ENCODE results near the gene FPR3.

FPR3 gene

DNA sequence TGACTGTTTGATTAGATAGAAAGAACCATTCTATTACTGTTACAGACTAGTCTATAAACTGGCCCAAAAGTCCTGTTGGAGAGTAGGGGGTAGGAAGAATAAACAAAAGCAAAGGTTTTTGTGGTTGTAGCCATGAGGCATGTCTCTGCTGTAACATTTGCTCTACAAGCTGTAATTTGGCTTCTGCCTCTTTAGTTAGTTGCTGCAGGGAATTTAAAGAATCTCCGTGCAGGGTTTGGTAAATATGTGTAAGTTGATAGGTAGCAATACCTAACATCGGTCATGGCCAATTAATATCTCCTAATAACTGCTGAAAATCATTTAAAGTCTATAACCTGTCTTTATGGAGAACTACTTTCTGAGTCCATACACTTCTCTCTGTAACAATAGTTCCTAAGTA, 13.0 kb downstream of the FPR3 start:
- DNase-seq, result no peak

GRCh38 chr19:51808333-51808986, 13.5 kb downstream of the FPR3 start:
- DNase-seq, result no peak

DNA sequence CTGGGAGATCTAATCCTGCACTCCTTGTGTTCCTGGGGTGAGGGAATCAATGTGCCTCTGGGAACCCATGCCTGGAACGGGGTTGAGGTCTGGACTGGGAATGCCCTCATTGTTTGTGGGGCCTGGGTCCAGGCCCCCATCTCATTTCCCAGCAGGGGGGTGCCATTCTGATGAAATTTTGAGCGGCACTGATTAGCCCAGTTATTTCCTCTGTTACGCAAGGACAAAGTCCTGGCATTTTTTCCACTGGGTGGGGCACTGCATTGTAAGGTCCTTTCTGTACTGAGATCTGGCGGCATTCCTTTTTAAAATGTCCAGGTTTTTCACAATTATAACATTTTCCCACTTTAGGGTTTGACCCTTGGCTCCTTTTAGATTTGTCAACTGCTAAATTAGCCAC, 14.8 kb downstream of the FPR3 start:
- no peak for DNase-seq

GRCh38 chr19:51810223-51810622, 15.3 kb downstream of the FPR3 start:
- DNase-seq, result no peak

DNA sequence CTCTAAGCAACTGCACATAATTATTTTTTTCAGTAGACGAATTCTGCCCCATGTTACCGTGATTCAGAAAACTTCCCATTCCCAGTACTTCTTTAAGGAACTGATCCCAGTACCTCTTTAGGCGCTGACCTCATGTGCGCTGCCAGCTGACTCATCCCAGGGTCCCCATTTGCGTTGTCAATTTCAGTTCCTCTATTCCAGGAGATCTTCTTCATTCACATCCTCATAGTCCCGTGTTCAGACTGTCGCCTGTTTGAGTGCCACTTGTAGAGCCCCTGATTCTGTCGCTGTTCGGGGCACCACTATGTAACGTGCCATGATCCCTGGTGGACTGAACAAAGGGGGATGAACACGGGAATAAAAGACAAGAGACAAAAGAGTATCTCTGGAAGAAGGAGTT, 16.4 kb downstream of the FPR3 start:
- no peak for DNase-seq

GRCh38 chr19:51815043-51815442, 20.1 kb downstream of the FPR3 start:
- no peak for DNase-seq

GRCh38 chr19:51816711-51817110, 21.8 kb downstream of the FPR3 start:
- DNase-seq, result no peak

DNA sequence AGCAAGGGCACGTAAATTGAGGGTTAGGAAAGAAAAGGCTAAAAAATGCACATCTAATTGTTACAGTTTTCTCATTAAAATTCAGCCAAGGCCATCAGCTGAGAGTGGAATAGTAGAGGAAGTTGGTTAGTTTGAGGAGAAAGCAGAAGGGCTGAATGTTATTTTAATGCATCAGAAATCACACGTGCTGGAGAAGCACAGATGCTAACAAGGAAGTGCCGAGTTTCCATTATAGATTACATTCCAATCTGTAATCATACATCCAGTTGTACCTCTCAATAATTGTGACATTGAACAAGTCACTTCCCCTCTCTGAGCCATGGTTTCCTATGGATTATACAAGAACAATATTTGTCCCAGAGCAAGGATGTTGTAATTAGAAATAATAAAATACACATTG, 25.1 kb downstream of the FPR3 start:
- DNase-seq, result no peak

GRCh38 chr19:51820831-51821446, 26.0 kb downstream of the FPR3 start:
- DNase-seq, result no peak

GRCh38 chr19:51821456-51821855, 26.5 kb downstream of the FPR3 start:
- DNase-seq, result no peak

GRCh38 chr19:51821921-51822320, 27.0 kb downstream of the FPR3 start:
- DNase-seq, result no peak

DNA sequence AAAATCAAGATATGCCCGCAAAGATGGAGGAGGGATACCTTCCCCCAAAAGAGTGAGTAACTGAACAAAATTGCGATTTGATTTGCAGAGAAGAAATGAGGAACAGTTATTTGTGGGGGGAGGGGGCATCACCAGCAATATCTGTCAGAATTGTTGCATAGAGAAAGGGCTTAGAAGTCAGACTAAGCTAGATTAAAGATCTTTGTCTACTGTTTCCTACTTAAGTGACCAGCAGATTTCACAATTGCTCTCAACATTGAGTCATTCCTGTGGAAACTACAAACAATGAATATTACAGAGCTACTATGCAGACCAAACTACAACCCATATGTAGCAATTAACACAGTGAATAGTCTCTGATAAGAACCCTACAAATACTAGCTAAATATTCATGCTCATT, 27.4 kb downstream of the FPR3 start:
- DNase-seq, result no peak

- DNase-seq, result no peak
Measured at GRCh38 chr19:51822946-51823345, 28.0 kb downstream of the FPR3 start.

DNA sequence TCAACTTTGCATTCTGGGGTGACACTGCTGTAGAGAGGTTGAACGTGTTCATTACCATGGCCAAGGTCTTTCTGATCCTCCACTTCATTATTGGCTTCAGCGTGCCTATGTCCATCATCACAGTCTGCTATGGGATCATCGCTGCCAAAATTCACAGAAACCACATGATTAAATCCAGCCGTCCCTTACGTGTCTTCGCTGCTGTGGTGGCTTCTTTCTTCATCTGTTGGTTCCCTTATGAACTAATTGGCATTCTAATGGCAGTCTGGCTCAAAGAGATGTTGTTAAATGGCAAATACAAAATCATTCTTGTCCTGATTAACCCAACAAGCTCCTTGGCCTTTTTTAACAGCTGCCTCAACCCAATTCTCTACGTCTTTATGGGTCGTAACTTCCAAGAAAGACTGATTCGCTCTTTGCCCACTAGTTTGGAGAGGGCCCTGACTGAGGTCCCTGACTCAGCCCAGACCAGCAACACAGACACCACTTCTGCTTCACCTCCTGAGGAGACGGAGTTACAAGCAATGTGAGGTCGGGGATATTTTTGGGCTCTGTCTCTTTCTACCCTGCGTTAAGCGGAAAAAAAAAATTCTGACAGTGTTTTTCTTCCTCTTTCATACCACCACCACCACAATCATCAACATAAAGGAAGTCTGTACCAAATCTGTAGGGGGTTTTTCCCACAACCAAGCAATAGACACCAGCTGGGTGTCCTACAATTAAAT, 29.5 kb downstream of the FPR3 start:
- DNase-seq, result no peak

DNA sequence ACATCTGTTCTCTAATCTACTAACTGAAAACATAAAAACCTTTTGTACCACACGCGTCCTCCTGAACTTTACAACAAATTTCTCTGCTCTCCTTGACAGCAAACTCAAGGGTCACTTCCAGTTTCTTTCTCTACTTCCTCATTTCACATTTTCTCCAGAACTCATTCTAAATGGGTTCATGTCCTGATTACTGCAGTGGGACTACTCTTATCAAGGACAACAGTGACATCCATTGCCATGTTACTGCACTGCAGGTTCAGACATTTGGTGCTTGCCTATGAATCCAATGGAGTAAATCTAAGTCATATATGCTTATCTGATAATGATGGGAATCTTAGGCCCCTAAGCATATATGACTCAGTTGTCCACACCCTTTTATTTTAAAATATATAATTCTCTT, 35.3 kb downstream of the FPR3 start:
- no peak for DNase-seq

GRCh38 chr19:51837145-51837544, 42.2 kb downstream of the FPR3 start:
- no peak for DNase-seq

DNA sequence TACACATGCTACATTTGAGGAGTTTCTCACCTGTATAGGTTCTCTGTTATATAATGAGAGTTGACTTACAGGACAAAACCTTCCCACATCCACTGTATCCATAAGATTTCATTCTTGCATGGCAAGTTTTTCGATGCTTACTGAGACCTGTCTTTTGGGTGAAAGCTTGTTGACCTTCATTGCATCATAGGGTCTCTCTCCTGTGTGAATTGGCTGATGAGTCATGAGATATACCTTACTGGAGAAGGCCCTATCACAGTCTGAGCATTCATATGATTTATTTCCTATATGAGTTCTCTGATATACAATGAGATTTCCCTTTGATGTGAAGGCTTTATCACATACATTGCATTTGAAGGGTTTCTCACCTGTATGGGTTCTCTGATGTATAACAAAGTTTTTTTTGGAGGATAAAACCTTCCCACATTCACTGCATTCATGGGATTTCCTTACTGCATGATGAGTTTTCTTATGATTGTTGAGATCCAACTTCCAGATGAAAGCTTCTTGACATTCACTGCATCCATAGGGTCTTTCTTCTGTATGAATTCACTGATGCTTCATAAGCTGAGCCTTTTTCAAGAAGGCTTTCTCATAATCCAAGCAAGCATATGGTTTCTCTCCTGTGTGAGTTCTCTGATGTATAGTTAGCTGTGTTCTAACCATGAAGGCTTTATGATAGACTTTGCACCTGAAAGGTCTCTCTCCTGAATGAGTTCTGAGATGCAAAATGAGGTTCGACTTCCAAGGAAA, 67.1 kb downstream of the FPR3 start:
- no peak for DNase-seq

GRCh38 chr19:51873097-51873496, 78.1 kb downstream of the FPR3 start:
- DNase-seq, result no peak
